Activated naive CD4-positive, alpha-beta T cell treated with anti-CD3 and anti-CD28 coated beads, Interleukin-2, amount 50 U/mL, for 72 hours (primary cell): ENCODE data around the gene SPATA31C1. TPM values are rescaled to one million over a fixed set of nuclear protein-coding genes. Genes with fewer than 3 reads are reported as not detected.

Experiments
- ATAC-seq, 2 donors: fragments of 150-1000 bp; cut with Tn5 transposase; 2 replicates each; pipeline ENCODE4 v1.10.0; 2021; ENCODE audit warnings: mild to moderate bottlenecking in 2 of 2, moderate library complexity in 2 of 2
- DNase-seq, 2 donors: peaks; one replicate each; pipeline ENCODE4 v3.0.0; 2021 to 2022; ENCODE audit warnings: low spot score in 2 of 2
- H3K27ac Mint-ChIP-seq, 2 donors: one replicate each; pipeline ENCODE4 v1.8.0; 2022; ENCODE audit warnings: mild to moderate bottlenecking in 2 of 2, mixed read lengths in 2 of 2
- H3K36me3 Mint-ChIP-seq, 2 donors: one replicate each; pipeline ENCODE4 v1.8.0; 2022; ENCODE audit warnings: mixed read lengths in 2 of 2
- H3K9me3 Mint-ChIP-seq, 2 donors: one replicate each; pipeline ENCODE4 v1.8.0; 2022; ENCODE audit warnings: mixed read lengths in 2 of 2
- total RNA-seq, 2 donors: library from RNA; stranded (reverse); gene quantifications; one replicate each; pipeline ENCODE4 v1.2.3, GENCODE V29; 2022

Gene SPATA31C1
- total RNA-seq, 2 donors from 2014 or later = not detected

- Mint-ChIP-seq H3K36me3 (peaks cover 0 to 12% of the 10 kb centered on the region in 2 donors), H3K9me3 (no peaks in the 10 kb centered on the region), H3K27ac (no peak overlapping the region)
- ATAC-seq (no peak), DNase-seq (no peak)
Measured at GRCh38 chr9:87954230-87954629, 36.5 kb downstream of the SPATA31C1 start.

DNA sequence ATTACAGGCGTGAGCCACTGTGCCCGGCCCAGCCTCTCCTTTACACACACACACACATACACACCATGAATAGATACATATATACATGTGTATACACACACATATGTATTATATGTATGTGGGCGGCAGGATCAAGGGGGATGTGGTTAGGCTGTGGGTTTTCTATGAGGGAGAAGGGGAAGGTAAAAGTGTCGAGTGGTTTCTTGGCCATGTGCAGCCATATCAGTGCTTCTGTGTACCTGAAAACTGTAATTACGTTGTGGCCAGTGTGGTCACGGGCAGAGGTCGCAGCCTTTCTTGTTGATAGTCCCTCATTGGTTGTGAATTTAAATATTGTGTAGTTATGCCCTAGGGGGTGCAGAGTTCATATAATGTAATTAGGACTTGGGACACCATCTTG lies 40.1 kb downstream of the SPATA31C1 start:
- H3K27ac Mint-ChIP-seq = no peak overlapping the region
- peak in 1 of 2 donors; percentile 22 for ATAC-seq

GRCh38 chr9:87958591-87958990 lies 40.8 kb downstream of the SPATA31C1 start:
- DNase-seq = no peak
- no peak for ATAC-seq
- Mint-ChIP-seq H3K9me3 (peaks cover 0 to 6% of the 10 kb centered on the region in 2 donors), H3K36me3 (peaks cover 0 to 10% of the 10 kb centered on the region in 2 donors), H3K27ac (no peak overlapping the region)

More for the DNA sequence above, 40.1 kb downstream of the SPATA31C1 start:
- Mint-ChIP-seq H3K36me3 (peaks cover 0 to 10% of the 10 kb centered on the region in 2 donors), H3K9me3 (peaks cover 0 to 6% of the 10 kb centered on the region in 2 donors)
- no peak for DNase-seq

GRCh38 chr9:87959916-87960581 lies 42.3 kb downstream of the SPATA31C1 start:
- peaks cover 0 to 6% of the 10 kb centered on the region in 2 donors for H3K9me3 Mint-ChIP-seq
- no peak overlapping the region for H3K27ac Mint-ChIP-seq
- ATAC-seq (no peak), DNase-seq (no peak)
- H3K36me3 Mint-ChIP-seq = peaks cover 0 to 10% of the 10 kb centered on the region in 2 donors

- H3K9me3 Mint-ChIP-seq = peaks cover 0 to 6% of the 10 kb centered on the region in 2 donors
- no peak for DNase-seq
- H3K36me3 Mint-ChIP-seq = peaks cover 0 to 18% of the 10 kb centered on the region in 2 donors
- ATAC-seq = no peak
- H3K27ac Mint-ChIP-seq = no peak overlapping the region
Measured at GRCh38 chr9:87963770-87964169, 46.0 kb downstream of the SPATA31C1 start.

DNA sequence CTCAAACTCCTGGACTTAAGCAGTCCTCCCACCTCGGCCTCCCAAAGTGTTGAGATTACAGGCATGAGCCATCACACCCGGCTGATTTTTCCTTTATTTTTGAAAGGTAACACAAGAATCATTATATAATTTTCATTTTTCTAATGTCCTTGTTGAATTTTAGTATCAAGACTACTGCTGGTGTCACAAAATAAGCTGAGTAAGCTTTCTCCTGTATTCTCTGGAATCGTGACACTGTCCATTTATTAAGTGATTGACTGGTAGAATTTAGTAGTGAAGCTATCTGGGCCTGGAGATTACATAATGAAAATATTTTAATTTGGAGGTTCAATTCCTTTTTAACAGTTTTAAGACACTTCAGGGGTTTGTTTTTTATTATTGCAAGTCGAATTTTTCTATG lies 47.1 kb downstream of the SPATA31C1 start:
- no peak overlapping the region for H3K27ac Mint-ChIP-seq

GRCh38 chr9:87968155-87968554 lies 50.4 kb downstream of the SPATA31C1 start:
- H3K27ac Mint-ChIP-seq = peak overlapping the region in 1 of 2 donors; percentile 3
- DNase-seq = no peak
- no peak for ATAC-seq

More for the DNA sequence above, 47.1 kb downstream of the SPATA31C1 start:
- Mint-ChIP-seq H3K9me3 (peaks cover 0 to 3% of the 10 kb centered on the region in 2 donors), H3K36me3 (peaks cover 0 to 13% of the 10 kb centered on the region in 2 donors)
- DNase-seq = no peak
- ATAC-seq = no peak

DNA sequence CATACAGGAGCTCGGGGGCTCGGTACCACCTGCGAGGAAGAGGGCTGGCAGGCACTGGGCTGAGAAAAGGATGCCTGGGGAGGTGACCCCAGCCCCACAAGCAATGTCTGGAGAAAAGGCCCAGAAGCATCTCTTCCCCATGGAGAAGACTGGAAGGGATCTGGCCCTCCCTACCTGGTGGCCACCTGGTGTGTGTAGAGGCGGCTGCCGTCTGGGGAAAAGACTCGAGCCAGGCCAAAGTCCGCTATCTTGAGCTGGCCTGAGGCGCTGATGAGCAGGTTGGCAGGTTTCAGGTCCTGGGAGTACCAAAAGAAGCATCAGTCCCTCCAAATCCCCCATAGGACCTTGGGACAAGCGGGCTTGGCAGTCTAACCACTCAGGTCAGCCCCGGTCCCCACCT lies 52.8 kb downstream of the SPATA31C1 start:
- H3K36me3 Mint-ChIP-seq = peaks cover 4 to 15% of the 10 kb centered on the region in 2 donors
- DNase-seq = no peak
- no peaks in the 10 kb centered on the region for H3K9me3 Mint-ChIP-seq
- H3K27ac Mint-ChIP-seq = no peak overlapping the region
- ATAC-seq = no peak

More at GRCh38 chr9:87968155-87968554, 50.4 kb downstream of the SPATA31C1 start:
- Mint-ChIP-seq H3K9me3 (no peaks in the 10 kb centered on the region), H3K36me3 (peaks cover 0 to 9% of the 10 kb centered on the region in 2 donors)

GRCh38 chr9:87973122-87973521 lies 55.4 kb downstream of the SPATA31C1 start:
- ATAC-seq (no peak), DNase-seq (no peak)
- Mint-ChIP-seq H3K9me3 (no peaks in the 10 kb centered on the region), H3K36me3 (peaks cover 4 to 6% of the 10 kb centered on the region in 2 donors), H3K27ac (peak overlapping the region in 1 of 2 donors; percentile 94)

Other genes with a start within 250 kb of the SPATA31C1 start
- 1 to 10 TPM; 5.2 to 6.7 TPM for gene CTSL, start 191.8 kb upstream of the SPATA31C1 start, total RNA-seq
- gene SPATA31E1, start 35.1 kb upstream of the SPATA31C1 start, total RNA-seq = not detected
- 1 to 10 TPM; 1.5 to 2.6 TPM for gene CDK20, start 56.6 kb downstream of the SPATA31C1 start, total RNA-seq
- not detected for gene SPATA31C2, start 220.5 kb downstream of the SPATA31C1 start, total RNA-seq